ENCODE results near the gene PPP3CA.

The PPP3CA gene

GRCh38 chr4:101290654-101291053 lies 56.7 kb downstream of the PPP3CA start:
- H3K79me2 ChIP-seq (ENCODE audit: insufficient read depth, low read depth): peaks cover 17% of the 10 kb centered on the region; the same call in 1 of the 2 replicates
- TF ChIP-seq, protein P1, sequence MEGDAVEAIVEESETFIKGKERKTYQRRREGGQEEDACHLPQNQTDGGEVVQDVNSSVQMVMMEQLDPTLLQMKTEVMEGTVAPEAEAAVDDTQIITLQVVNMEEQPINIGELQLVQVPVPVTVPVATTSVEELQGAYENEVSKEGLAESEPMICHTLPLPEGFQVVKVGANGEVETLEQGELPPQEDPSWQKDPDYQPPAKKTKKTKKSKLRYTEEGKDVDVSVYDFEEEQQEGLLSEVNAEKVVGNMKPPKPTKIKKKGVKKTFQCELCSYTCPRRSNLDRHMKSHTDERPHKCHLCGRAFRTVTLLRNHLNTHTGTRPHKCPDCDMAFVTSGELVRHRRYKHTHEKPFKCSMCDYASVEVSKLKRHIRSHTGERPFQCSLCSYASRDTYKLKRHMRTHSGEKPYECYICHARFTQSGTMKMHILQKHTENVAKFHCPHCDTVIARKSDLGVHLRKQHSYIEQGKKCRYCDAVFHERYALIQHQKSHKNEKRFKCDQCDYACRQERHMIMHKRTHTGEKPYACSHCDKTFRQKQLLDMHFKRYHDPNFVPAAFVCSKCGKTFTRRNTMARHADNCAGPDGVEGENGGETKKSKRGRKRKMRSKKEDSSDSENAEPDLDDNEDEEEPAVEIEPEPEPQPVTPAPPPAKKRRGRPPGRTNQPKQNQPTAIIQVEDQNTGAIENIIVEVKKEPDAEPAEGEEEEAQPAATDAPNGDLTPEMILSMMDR (conservative IDR thresholded peaks at IDR 0.05; ENCODE audit: low read depth, low read length): no peak
- H3K36me3 ChIP-seq (ENCODE audit: insufficient read depth): no peaks in the 10 kb centered on the region
- H3K9ac ChIP-seq: no peak overlapping the region
- H4K20me1 ChIP-seq (ENCODE audit: insufficient read depth): no peaks in the 10 kb centered on the region
- H3K4me2 ChIP-seq: no peak overlapping the region
- H2AFZ ChIP-seq (ENCODE audit: low read depth): no peak overlapping the region
- no peak overlapping the region for H3K4me3 ChIP-seq (IDR thresholded peaks at IDR 0.05; ENCODE audit: insufficient read depth, low read depth, low read length)
- no peak overlapping the region for H3K27ac ChIP-seq
- no peaks in the 10 kb centered on the region for H3K27me3 ChIP-seq (ENCODE audit: insufficient read depth, low read depth)
- H3K4me1 ChIP-seq (ENCODE audit: low read depth, poor library complexity, severe bottlenecking): peaks cover 6% of the 10 kb centered on the region

DNA sequence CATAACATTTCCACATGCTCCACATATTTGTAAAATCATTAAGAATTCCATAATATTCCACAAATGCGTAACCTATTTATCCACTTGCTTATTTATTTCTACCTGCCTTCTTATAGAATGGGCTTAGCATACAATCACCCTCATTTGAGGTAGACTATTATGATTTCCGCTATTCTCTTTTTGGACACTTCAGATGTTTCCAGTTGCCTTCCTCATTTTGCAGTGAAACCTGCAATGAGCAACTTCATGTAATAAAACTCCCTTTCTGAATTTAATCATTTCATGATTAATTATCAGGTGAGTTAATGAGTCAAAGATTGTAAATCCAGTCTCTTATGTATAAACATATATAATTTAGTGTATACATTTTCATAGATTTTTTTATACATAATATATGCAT lies 58.0 kb downstream of the PPP3CA start:
- Histone ChIP-seq H3K36me3 (ENCODE audit: insufficient read depth) (no peaks in the 10 kb centered on the region), H3K27me3 (ENCODE audit: insufficient read depth, low read depth) (no peaks in the 10 kb centered on the region), H3K4me3 (IDR thresholded peaks at IDR 0.05; ENCODE audit: insufficient read depth, low read depth, low read length) (no peak overlapping the region), H3K27ac (no peak overlapping the region), H3K9ac (no peak overlapping the region), H3K4me1 (ENCODE audit: low read depth, poor library complexity, severe bottlenecking) (peaks cover 6% of the 10 kb centered on the region), H2AFZ (ENCODE audit: low read depth) (no peak overlapping the region), H4K20me1 (ENCODE audit: insufficient read depth) (no peaks in the 10 kb centered on the region), H3K79me2 (ENCODE audit: insufficient read depth, low read depth) (peaks cover 17% of the 10 kb centered on the region; the same call in 1 of the 2 replicates), H3K4me2 (no peak overlapping the region)
- TF ChIP-seq, protein P1 (conservative IDR thresholded peaks at IDR 0.05; ENCODE audit: low read depth, low read length): no peak

- H4K20me1 ChIP-seq (ENCODE audit: insufficient read depth): no peaks in the 10 kb centered on the region
- H3K79me2 ChIP-seq (ENCODE audit: insufficient read depth, low read depth): peaks cover 17% of the 10 kb centered on the region; the same call in 1 of the 2 replicates
- TF ChIP-seq, protein P1 (conservative IDR thresholded peaks at IDR 0.05; ENCODE audit: low read depth, low read length): no peak
- H3K27ac ChIP-seq: no peak overlapping the region
- H2AFZ ChIP-seq (ENCODE audit: low read depth): no peak overlapping the region
- H3K9ac ChIP-seq: no peak overlapping the region
- H3K4me2 ChIP-seq: no peak overlapping the region
- no peaks in the 10 kb centered on the region for H3K27me3 ChIP-seq (ENCODE audit: insufficient read depth, low read depth)
- peaks cover 6% of the 10 kb centered on the region for H3K4me1 ChIP-seq (ENCODE audit: low read depth, poor library complexity, severe bottlenecking)
- no peak overlapping the region for H3K4me3 ChIP-seq (IDR thresholded peaks at IDR 0.05; ENCODE audit: insufficient read depth, low read depth, low read length)
- no peaks in the 10 kb centered on the region for H3K36me3 ChIP-seq (ENCODE audit: insufficient read depth)
These were observed 58.8 kb downstream of the PPP3CA start for GRCh38 chr4:101288365-101289145.

DNA sequence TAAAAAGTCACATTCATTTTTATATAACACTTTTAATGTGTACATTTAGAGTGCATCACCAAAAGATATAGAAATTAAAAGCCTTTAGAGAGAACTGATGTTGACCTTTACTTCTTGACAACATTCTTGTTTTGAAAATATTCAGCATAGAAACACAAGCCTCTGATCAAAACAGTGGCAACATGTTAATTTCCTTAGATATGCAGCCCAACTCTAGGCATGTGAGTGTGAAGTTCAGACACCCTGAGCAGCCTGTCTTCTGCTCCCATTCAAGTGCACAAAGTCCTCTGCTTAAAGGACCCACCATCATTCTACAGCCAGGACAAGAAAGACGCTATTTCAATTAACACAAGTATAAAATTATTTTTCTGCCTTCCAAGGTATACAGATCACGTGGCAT lies 60.0 kb downstream of the PPP3CA start:
- no peaks in the 10 kb centered on the region for H3K36me3 ChIP-seq (ENCODE audit: insufficient read depth)
- peaks cover 6% of the 10 kb centered on the region for H3K4me1 ChIP-seq (ENCODE audit: low read depth, poor library complexity, severe bottlenecking)
- H3K27me3 ChIP-seq (ENCODE audit: insufficient read depth, low read depth): no peaks in the 10 kb centered on the region
- TF ChIP-seq, protein P1 (conservative IDR thresholded peaks at IDR 0.05; ENCODE audit: low read depth, low read length): no peak
- H2AFZ ChIP-seq (ENCODE audit: low read depth): no peak overlapping the region
- no peak overlapping the region for H3K4me2 ChIP-seq
- H3K27ac ChIP-seq: no peak overlapping the region
- H3K79me2 ChIP-seq (ENCODE audit: insufficient read depth, low read depth): peaks cover 23% of the 10 kb centered on the region; the same call in 1 of the 2 replicates
- H3K4me3 ChIP-seq (IDR thresholded peaks at IDR 0.05; ENCODE audit: insufficient read depth, low read depth, low read length): no peak overlapping the region
- no peaks in the 10 kb centered on the region for H4K20me1 ChIP-seq (ENCODE audit: insufficient read depth)
- H3K9ac ChIP-seq: no peak overlapping the region

Measured in KMS-11 (cell line).